HG02840 (cell line): ENCODE results near the gene ARFGAP1.
"Not testable (repeated sequence)": the region's sequence is repeated elsewhere in the genome, so short reads cannot be mapped to it uniquely, and the experiment has no call there.

ENCODE experiments used
- ATAC-seq: cut with Tn5 transposase; IDR thresholded peaks from one replicate; pipeline ENCODE4 v1.9.1; 2021; ENCODE audit warnings: mild to moderate bottlenecking, moderate library complexity, moderate number of reproducible peaks; ENCODE audit not compliant: unreplicated experiment, low FRiP score

The ARFGAP1 gene

GRCh38 chr20:63239431-63239830 lies 33.2 kb upstream of the ARFGAP1 start:
- ATAC-seq = no peak

GRCh38 chr20:63240004-63240403 lies 32.6 kb upstream of the ARFGAP1 start:
- no peak for ATAC-seq

- no peak for ATAC-seq
Observed at GRCh38 chr20:63241272-63241671, 31.3 kb upstream of the ARFGAP1 start.

GRCh38 chr20:63242736-63243135 lies 29.9 kb upstream of the ARFGAP1 start:
- no peak for ATAC-seq

GRCh38 chr20:63243604-63244247 lies 28.9 kb upstream of the ARFGAP1 start:
- no peak for ATAC-seq

- no peak for ATAC-seq
Observed at GRCh38 chr20:63244468-63244867, 28.1 kb upstream of the ARFGAP1 start.

- no peak for ATAC-seq
Observed at GRCh38 chr20:63246490-63247288, 25.9 kb upstream of the ARFGAP1 start.

- ATAC-seq = no peak
Observed at GRCh38 chr20:63247671-63248228, 24.9 kb upstream of the ARFGAP1 start.

- no peak for ATAC-seq
Observed at GRCh38 chr20:63248835-63249591, 23.6 kb upstream of the ARFGAP1 start.

GRCh38 chr20:63249891-63250290 lies 22.7 kb upstream of the ARFGAP1 start:
- ATAC-seq = no peak

GRCh38 chr20:63251350-63251749 lies 21.3 kb upstream of the ARFGAP1 start:
- not testable (repeated sequence) for ATAC-seq

- no peak for ATAC-seq
Observed at GRCh38 chr20:63252284-63252711, 20.3 kb upstream of the ARFGAP1 start.

GRCh38 chr20:63253065-63253437 lies 19.6 kb upstream of the ARFGAP1 start:
- no peak for ATAC-seq

GRCh38 chr20:63253438-63254231 lies 19.0 kb upstream of the ARFGAP1 start:
- ATAC-seq = no peak

- no peak for ATAC-seq
Observed at GRCh38 chr20:63254232-63254605, 18.4 kb upstream of the ARFGAP1 start, which contains the start of gene NKAIN4. TSS of gene NKAIN4 (minus strand) at chr20:63254463. CDS start at chr20:63254450, 13 bp downstream.

GRCh38 chr20:63254606-63255384 lies 17.8 kb upstream of the ARFGAP1 start:
- ATAC-seq = no peak

- ATAC-seq = no peak
Observed at GRCh38 chr20:63255931-63256704, 16.5 kb upstream of the ARFGAP1 start.

GRCh38 chr20:63256954-63257353 lies 15.7 kb upstream of the ARFGAP1 start:
- no peak for ATAC-seq

GRCh38 chr20:63257629-63258028 lies 15.0 kb upstream of the ARFGAP1 start:
- ATAC-seq = no peak
